Activated CD4-positive, alpha-beta T cell treated with anti-CD3 and anti-CD28 coated beads for 48 hours (primary cell): ENCODE results near the gene MYO3B.
"Not testable (repeated sequence)": the region's sequence is repeated elsewhere in the genome, so short reads cannot be mapped to it uniquely, and the experiment has no call there.

ENCODE experiments used
- DNase-seq: peaks from one replicate; pipeline ENCODE4 v3.0.0-alpha.2; 2020

The MYO3B gene

GRCh38 chr2:170263728-170264521, 86.0 kb downstream of the MYO3B start:
- not testable (repeated sequence) for DNase-seq

DNA sequence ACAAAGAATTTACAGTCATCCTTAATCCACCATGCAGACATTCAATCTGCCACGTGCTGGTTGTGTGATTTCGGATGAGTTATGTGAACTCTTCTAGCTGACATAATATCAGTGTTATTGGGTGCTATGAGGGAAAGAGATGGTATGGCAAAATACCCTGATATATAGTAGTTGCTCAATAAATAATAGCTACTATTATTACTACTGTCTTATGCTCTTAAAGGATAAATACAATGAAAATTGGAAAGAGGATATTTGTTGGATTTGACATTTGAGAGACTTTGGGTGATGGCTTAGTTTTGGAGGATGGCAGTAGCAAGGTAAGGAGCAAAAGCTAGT, 86.5 kb downstream of the MYO3B start:
- no peak for DNase-seq

GRCh38 chr2:170264865-170265264, 86.9 kb downstream of the MYO3B start:
- DNase-seq = no peak

GRCh38 chr2:170265321-170265720, 87.4 kb downstream of the MYO3B start:
- no peak for DNase-seq

DNA sequence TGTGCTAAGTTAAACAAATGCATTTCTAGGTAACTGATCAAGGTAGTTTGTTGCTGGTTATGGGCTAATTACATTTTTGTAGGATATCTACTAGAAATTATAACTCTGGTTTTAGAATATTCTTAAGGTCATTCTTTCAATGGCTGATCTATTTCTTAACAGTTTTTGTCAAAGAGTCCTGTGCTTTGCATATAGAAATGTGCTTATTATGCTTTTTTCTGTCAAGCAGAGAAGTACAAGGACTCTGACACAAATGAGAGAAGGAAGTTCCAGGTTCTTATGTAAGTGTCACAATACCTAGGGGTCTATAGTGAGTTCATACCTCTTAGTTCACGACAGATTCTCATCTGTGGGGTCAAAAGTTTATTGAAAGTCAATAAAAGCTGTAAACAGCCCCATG, 88.4 kb downstream of the MYO3B start:
- DNase-seq = no peak

DNA sequence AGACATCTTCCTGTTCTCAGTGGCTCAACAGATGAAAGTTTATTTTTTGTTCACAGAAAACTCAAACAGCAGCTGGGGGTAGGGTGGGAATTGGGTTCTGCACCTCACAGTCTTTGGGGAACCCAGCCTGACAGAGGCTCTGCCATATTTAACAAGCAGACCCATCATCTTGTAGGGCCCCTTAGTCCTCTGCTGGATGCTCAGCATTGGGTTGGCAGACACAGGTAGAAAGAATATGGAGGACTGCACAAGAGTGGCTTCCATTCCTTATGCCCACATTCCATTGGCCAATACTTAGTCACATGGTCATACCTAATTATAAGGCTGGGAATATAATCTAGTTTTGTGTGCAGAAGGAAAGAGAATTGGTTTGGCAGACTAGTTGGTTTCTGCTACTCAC, 89.1 kb downstream of the MYO3B start:
- no peak for DNase-seq

DNA sequence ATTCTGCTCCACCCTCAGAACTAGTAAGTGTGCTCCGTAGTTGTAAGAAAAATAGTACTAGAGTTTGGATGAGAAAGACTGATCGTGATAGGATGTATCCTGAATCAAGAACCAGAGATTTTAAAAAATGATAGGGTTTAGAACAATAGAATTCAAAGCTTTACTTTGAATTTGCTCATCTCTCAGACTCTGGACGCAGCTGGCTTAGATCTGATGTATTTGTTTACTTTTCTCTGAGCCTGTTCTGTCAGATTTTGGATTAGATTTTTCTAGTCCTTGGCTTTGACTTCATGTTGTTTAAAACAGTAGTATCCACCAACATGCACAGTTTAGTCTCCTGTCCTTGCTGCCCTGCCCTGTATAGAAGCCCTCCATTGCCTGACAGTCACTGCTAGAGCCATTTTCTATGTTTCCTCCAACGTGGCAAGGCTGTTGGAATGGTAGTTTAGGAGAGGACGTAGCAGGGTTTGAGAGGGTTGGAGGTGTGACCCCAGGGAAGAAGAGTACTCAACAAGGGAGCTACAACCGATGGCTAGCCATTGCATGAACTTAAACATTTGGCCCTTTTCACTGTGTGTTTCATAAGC, 92.4 kb downstream of the MYO3B start:
- DNase-seq = no peak

DNA sequence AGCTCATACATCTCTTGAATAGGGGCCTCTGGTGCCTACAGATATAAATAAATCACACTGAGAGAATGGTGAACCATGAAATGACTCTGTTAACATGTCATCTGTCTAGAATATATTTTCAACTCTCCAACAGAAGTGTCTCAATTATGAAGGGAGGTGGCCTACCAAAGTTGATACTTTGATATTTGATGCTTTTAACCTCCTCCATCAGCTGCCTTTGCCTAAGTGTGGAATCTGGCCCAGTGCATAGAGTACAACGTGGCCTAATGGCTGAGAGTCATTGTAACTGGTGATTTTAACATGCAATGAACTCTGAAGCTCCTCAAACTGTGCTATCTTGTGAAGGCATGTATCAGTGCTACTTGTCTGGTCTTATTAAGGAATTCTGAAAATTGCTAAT, 93.4 kb downstream of the MYO3B start:
- DNase-seq = no peak

DNA sequence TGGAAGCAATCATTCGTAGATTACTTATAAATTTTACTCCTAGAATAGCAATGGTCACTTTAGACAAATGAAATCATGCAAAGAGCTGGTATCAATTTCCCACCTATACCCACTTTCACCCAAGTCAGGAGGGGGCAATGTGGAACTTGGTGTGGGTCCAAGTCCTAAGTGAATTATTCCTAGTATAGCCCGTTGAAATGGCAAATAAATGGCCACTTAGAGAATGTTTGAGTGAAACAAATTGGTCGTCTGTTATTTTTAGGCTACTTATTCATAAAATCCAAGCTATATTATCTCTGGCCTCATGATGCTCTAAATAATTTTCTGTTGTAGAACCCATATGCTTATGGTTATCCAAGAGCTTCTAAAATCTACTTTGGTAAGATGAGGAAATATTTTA, 98.1 kb downstream of the MYO3B start:
- no peak for DNase-seq

- no peak for DNase-seq
These were observed 99.1 kb downstream of the MYO3B start for GRCh38 chr2:170276925-170277629.

- no peak for DNase-seq
These were observed 100.0 kb downstream of the MYO3B start for GRCh38 chr2:170277951-170278350.

- not testable (repeated sequence) for DNase-seq
These were observed 101.7 kb downstream of the MYO3B start for GRCh38 chr2:170279615-170280014.

DNA sequence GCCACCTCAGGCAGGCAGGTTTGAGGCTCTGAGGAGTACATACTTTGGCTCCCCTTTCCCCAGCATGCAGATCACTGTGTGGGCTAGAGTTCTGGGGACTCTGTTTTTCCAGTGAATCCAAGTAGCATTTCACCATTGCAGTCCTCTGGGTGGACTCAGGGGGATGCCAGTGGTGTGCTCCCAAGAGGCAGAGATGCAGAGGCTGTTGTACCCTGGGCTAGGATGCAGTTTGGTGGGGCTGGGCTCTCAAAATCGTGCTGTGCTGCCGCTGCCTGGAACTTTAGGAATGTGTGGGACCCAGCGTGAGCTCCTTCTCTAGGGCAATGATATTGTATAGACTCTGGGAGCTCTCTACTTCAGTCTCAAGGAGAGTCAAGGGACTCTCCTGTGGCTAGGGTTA, 104.9 kb downstream of the MYO3B start:
- no peak for DNase-seq

DNA sequence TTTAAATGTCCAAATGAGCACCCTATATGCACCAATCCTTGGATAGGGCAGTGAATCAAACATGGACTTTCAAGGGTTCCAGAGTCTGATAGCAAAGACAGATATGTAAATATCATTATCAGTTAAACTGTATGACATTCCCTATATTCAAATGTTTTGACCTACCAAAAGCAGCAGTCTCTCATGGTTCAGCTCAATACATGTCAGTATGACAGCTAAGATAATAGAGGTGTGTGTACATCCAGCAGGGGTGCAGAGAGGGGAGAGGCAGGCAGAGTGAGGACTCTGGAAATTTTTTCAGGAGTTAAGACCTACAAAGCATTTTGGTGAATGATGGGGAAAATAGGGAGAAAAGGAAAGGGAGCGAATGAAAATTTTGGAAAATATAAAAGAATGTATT, 106.3 kb downstream of the MYO3B start:
- DNase-seq = no peak

DNA sequence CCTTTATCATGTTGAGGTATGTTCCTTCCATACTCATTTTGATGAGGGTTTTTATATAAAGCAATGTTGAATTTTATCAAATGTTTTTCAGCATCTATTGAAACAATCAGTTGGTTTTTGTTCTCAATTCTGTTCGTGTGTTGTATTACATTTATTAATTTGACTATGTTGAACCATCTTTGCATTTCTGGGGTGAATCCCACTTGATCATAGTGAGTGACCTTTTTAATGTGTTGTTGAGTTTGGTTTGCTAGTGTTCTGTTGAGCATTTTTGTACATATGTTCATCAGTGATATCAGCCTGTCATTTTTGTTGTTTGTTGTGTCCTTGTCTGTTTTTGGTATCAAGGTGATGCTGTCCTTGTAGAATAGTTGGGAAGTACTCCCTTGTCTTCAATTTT, 110.9 kb downstream of the MYO3B start:
- no peak for DNase-seq

GRCh38 chr2:170291474-170291873, 113.5 kb downstream of the MYO3B start:
- no peak for DNase-seq

DNA sequence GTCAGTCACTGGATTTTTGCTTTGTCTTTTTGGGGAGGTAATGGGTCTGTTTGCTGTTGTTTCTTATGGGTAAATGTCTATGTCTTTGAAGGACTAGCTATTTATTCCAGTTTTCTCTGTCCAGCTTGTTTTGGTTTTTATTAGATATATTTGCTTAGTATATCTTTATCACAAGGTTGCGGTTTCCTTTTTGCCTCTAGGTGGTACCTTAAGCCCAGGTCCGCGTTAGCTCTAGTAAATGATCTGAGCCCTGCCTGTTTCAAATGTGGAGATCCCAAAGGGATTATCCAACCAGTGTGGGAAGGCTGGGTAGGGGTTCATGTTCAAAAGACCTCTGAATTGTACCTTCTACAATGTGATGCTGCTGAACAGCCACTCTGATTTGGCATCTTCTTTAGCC, 114.5 kb downstream of the MYO3B start:
- DNase-seq = no peak

GRCh38 chr2:170297496-170297895, 119.5 kb downstream of the MYO3B start:
- DNase-seq = no peak

DNA sequence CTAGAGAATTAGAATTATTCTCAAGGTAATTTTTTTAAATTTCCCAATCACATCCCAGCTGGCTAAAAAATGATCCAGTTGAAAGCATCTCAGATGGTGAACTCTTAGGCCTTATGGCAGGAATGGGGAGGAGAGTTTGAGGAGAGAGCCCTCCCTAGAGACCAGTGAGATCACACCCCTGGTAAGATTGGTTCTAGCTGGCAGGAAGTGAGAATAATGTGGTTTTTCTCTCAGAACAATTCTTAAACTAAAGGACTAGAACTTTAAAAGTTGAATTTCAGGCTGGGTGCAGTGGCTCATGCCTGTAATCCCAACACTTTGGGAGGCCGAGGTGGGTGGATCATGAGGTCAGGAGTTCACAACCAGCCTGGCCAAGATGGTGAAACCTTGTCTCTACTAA, 120.2 kb downstream of the MYO3B start:
- no peak for DNase-seq

- DNase-seq = no peak
These were observed 121.0 kb downstream of the MYO3B start for GRCh38 chr2:170298861-170299429.

GRCh38 chr2:170300993-170301392, 123.0 kb downstream of the MYO3B start:
- no peak for DNase-seq

DNA sequence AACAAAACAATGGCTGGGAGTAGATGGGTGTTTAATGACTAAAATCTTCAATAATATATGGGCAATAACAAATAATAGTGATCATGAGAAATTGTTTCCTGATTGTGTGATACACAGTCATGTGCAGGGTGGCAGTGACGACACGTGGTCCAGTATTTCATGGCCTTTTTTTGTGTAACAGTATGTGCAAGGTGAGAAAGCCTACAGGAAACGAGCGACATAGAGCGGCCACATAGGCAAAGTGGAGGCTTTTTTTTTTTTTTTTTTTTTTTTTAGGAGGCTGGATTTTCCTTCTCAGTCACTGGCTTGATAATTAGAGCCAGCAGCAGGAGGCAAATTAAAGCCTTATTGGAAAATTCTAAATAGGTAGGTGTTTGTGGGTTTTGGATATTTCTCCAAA, 123.7 kb downstream of the MYO3B start:
- no peak for DNase-seq

GRCh38 chr2:170305711-170306110, 127.8 kb downstream of the MYO3B start:
- no peak for DNase-seq

GRCh38 chr2:170306293-170306873, 128.4 kb downstream of the MYO3B start:
- no peak for DNase-seq
